GM18867 (cell line): ENCODE data around the gene AQP9.

Source experiments
- ATAC-seq: cut with Tn5 transposase; IDR thresholded peaks from one replicate; pipeline ENCODE4 v1.9.1; 2021; ENCODE audit warnings: mild to moderate bottlenecking, moderate library complexity; ENCODE audit not compliant: unreplicated experiment

Gene AQP9

GRCh38 chr15:58139989-58140522 is 1.9 kb downstream of the AQP9 start:
- ATAC-seq, result no peak

- no peak for ATAC-seq
These were observed 3.7 kb downstream of the AQP9 start for GRCh38 chr15:58141894-58142293.

GRCh38 chr15:58142827-58143461 is 4.8 kb downstream of the AQP9 start:
- no peak for ATAC-seq

GRCh38 chr15:58145606-58146005 is 7.4 kb downstream of the AQP9 start:
- ATAC-seq, result no peak

- ATAC-seq, result no peak
These were observed 8.0 kb downstream of the AQP9 start for GRCh38 chr15:58146211-58146610.

GRCh38 chr15:58146749-58147148 is 8.6 kb downstream of the AQP9 start:
- ATAC-seq, result no peak

GRCh38 chr15:58147171-58147611 is 9.0 kb downstream of the AQP9 start:
- no peak for ATAC-seq

- no peak for ATAC-seq
These were observed 9.9 kb downstream of the AQP9 start for GRCh38 chr15:58148120-58148519.

GRCh38 chr15:58148633-58149445 is 10.7 kb downstream of the AQP9 start:
- no peak for ATAC-seq

GRCh38 chr15:58154769-58155168 is 16.6 kb downstream of the AQP9 start:
- no peak for ATAC-seq

GRCh38 chr15:58159827-58160386 is 21.7 kb downstream of the AQP9 start:
- no peak for ATAC-seq

GRCh38 chr15:58161436-58161930 is 23.3 kb downstream of the AQP9 start:
- no peak for ATAC-seq

GRCh38 chr15:58163985-58164384 is 25.8 kb downstream of the AQP9 start:
- ATAC-seq, result no peak

- ATAC-seq, result no peak
These were observed 26.7 kb downstream of the AQP9 start for GRCh38 chr15:58164926-58165325.

- no peak for ATAC-seq
These were observed 27.5 kb downstream of the AQP9 start for GRCh38 chr15:58165661-58166060.

GRCh38 chr15:58167095-58167691 is 29.0 kb downstream of the AQP9 start:
- peak; percentile 50 for ATAC-seq

GRCh38 chr15:58169934-58170333 is 31.8 kb downstream of the AQP9 start:
- ATAC-seq, result no peak

GRCh38 chr15:58171476-58172061 is 33.4 kb downstream of the AQP9 start:
- ATAC-seq, result no peak

GRCh38 chr15:58174709-58175108 is 36.5 kb downstream of the AQP9 start:
- ATAC-seq, result no peak

- ATAC-seq, result no peak
These were observed 37.8 kb downstream of the AQP9 start for GRCh38 chr15:58175955-58176354.

GRCh38 chr15:58178668-58179067 is 40.5 kb downstream of the AQP9 start:
- no peak for ATAC-seq
